Endothelial cell of umbilical vein (primary cell): ENCODE measurements around the gene ZNF618. TPM values are rescaled to one million over a fixed set of nuclear protein-coding genes. Genes with fewer than 3 reads are reported as not detected.

Experiments used
- BruUV-seq: library from RNA; stranded (reverse); fragments of 400-500 nt; replicated peaks from 2 replicates; lab custom pipeline; 2021; lab: Mats Ljungman, UMichigan
- CTCF ChIA-PET: fragments of 300-600, 350-600 bp; sonication (Branson Sonifier 250); formaldehyde crosslinking; loops from one replicate; lab custom pipeline; 2021; ENCODE audit warnings: antibody characterized with exemption, inconsistent platforms; lab: Charles Lee
- POLR2A ChIA-PET: fragments of 300-600, 350-600 bp; sonication (Branson Sonifier 250); formaldehyde crosslinking; loops from one replicate; lab custom pipeline; 2021; ENCODE audit warnings: antibody characterized with exemption, inconsistent platforms; lab: Charles Lee
- DNase-seq: peaks from one replicate; pipeline ENCODE4 v3.0.0-alpha.2; 2011; ENCODE audit warnings: low read depth, low spot score
- FAIRE-seq: peaks from 2 replicates; lab custom pipeline; 2011; peaks lifted over from hg19 to GRCh38; lab: Jason Lieb, UNC
- H2AFZ ChIP-seq: 2 replicates; pipeline ENCODE4 v1.6.0; 2012; ENCODE audit warnings: low read depth, low read length, control low read depth, inconsistent platforms
- H3K27ac ChIP-seq: 2 replicates; pipeline ENCODE4 v1.5.1; 2011; ENCODE audit warnings: low read depth, mild to moderate bottlenecking, control low read depth, low read length, moderate library complexity; ENCODE audit not compliant: insufficient read depth
- H3K27me3 ChIP-seq, 2 experiments: 2 replicates each; pipeline versions ENCODE4 v1.6.0 to v1.6.1; 2011; ENCODE audit warnings: low read length in 2 of 2, mixed read lengths in 1 of 2; ENCODE audit not compliant: control insufficient read depth in 2 of 2, insufficient read depth in 2 of 2
- H3K36me3 ChIP-seq, 2 experiments: 2 replicates in 1 of 2; 3 replicates in 1 of 2; pipeline ENCODE4 v1.5.1; 2011; ENCODE audit warnings: low read length in 2 of 2, mild to moderate bottlenecking in 1 of 2, moderate library complexity in 1 of 2; ENCODE audit not compliant: control insufficient read depth in 2 of 2, insufficient read depth in 2 of 2; ENCODE audit errors: extremely low read depth in 1 of 2
- H3K4me1 ChIP-seq: 3 replicates; pipeline ENCODE4 v1.5.1; 2011; ENCODE audit warnings: mild to moderate bottlenecking, low read length; ENCODE audit not compliant: control insufficient read depth, insufficient read depth; ENCODE audit errors: extremely low read depth
- H3K4me2 ChIP-seq: 2 replicates; pipeline ENCODE4 v1.6.1; 2011; ENCODE audit warnings: low read length, control low read depth, mixed read lengths; ENCODE audit not compliant: insufficient read depth
- H3K4me3 ChIP-seq, 3 experiments: fragments of 200-600 bp in 1 of 3; sonication (generic), shearing (Covaris generic) in 1 of 3; replicated peaks in 1 of 3; 2 replicates each; pipeline ENCODE4 v1.5.1; 2011 to 2016; ENCODE audit warnings: control low read depth in 3 of 3, low read length in 3 of 3, mild to moderate bottlenecking in 2 of 3, inconsistent platforms in 1 of 3, low read depth in 1 of 3, moderate library complexity in 1 of 3; ENCODE audit not compliant: insufficient read depth in 1 of 3
- H3K79me2 ChIP-seq: 2 replicates; pipeline ENCODE4 v1.6.0; 2012; ENCODE audit warnings: low read length, inconsistent platforms; ENCODE audit not compliant: control insufficient read depth, insufficient read depth
- H3K9ac ChIP-seq: replicated peaks from 2 replicates; pipeline ENCODE3; 2011; ENCODE audit warnings: low read length, control low read depth; ENCODE audit not compliant: insufficient read depth; ENCODE audit errors: extremely low read depth
- H3K9me1 ChIP-seq: replicated peaks from 3 replicates; pipeline ENCODE4 v1.6.0; 2011; ENCODE audit warnings: mild to moderate bottlenecking, low read length; ENCODE audit not compliant: control insufficient read depth, insufficient read depth; ENCODE audit errors: extremely low read depth
- H3K9me3 ChIP-seq: replicated peaks from 2 replicates; pipeline ENCODE4 v1.5.1; 2012; ENCODE audit warnings: low read length, inconsistent platforms; ENCODE audit not compliant: control insufficient read depth, insufficient read depth
- H4K20me1 ChIP-seq: replicated peaks from 2 replicates; pipeline ENCODE3; 2011; ENCODE audit warnings: mild to moderate bottlenecking, low read length; ENCODE audit not compliant: control insufficient read depth, insufficient read depth; ENCODE audit errors: extremely low read depth
- CTCF ChIP-seq, 2 donors: IDR thresholded peaks; 1 replicate in 1 of 2; 2 replicates in 1 of 2; pipeline ENCODE4 v1.5.1; 2011; ENCODE audit warnings: low read length in 2 of 2, mild to moderate bottlenecking in 2 of 2, moderate library complexity in 2 of 2, control low read depth in 1 of 2, inconsistent platforms in 1 of 2, low read depth in 1 of 2; ENCODE audit not compliant: insufficient read depth in 1 of 2; ENCODE audit errors: extremely low read depth in 1 of 2
- EZH2 ChIP-seq: IDR thresholded peaks from 2 replicates; pipeline ENCODE4 v1.6.1; 2012; ENCODE audit warnings: borderline replicate concordance, low read depth, mild to moderate bottlenecking, moderate library complexity, low read length, inconsistent platforms; ENCODE audit not compliant: severe bottlenecking
- FOS ChIP-seq: IDR thresholded peaks from 2 replicates; pipeline ENCODE4 v1.6.1; 2011; ENCODE audit warnings: mild to moderate bottlenecking, low read length, moderate library complexity, borderline replicate concordance; ENCODE audit not compliant: insufficient read depth
- GATA2 ChIP-seq: IDR thresholded peaks from 2 replicates; pipeline ENCODE4 v1.7.0; 2011; ENCODE audit warnings: low read depth, mild to moderate bottlenecking, moderate library complexity, mixed read lengths, low read length; ENCODE audit not compliant: insufficient read length, insufficient read depth
- JUN ChIP-seq: IDR thresholded peaks from 2 replicates; pipeline ENCODE4 v1.6.1; 2011; ENCODE audit warnings: borderline replicate concordance, low read depth; ENCODE audit not compliant: insufficient read length, insufficient read depth
- MAX ChIP-seq: IDR thresholded peaks from 2 replicates; pipeline ENCODE4 v1.6.1; 2011; ENCODE audit not compliant: insufficient read depth, insufficient read length
- MYC ChIP-seq: IDR thresholded peaks from one replicate; pipeline ENCODE4 v1.6.1; 2011; ENCODE audit warnings: mild to moderate bottlenecking, low read depth, low read length
- POLR2A ChIP-seq: IDR thresholded peaks from 2 replicates; pipeline ENCODE4 v1.6.1; 2012; ENCODE audit warnings: low read depth, mild to moderate bottlenecking, control low read depth, low read length
- POLR2AphosphoS5 ChIP-seq: IDR thresholded peaks from 2 replicates; pipeline ENCODE4 v1.6.1; 2012; ENCODE audit warnings: low read depth, mild to moderate bottlenecking, control low read depth, low read length, moderate library complexity; ENCODE audit not compliant: insufficient read depth
- dilution Hi-C: fragments of 300-500 bp; cut with MboI; formaldehyde crosslinking; loops from one replicate; pipeline ENCODE4 v1.15.0; 2019; ENCODE audit warnings: low sequenced_read_pairs; ENCODE audit not compliant: extremely low pct_ligation_motif_present
- intact Hi-C: fragments of 100-400 bp; cut with micrococcal nuclease; formaldehyde crosslinking; loops from one replicate; pipeline ENCODE4 v1.10.0; 2022
- polyA plus RNA-seq, 4 experiments: library from polyadenylated mRNA; depleted of rRNA in 3 of 4; stranded (reverse) in 3 of 4; unstranded in 1 of 4; fragments of >200 nt; gene quantifications; 2 replicates each; pipeline versions ENCODE4 v1.2.1 to v1.2.3, GENCODE V29; 2011 to 2012; ENCODE audit warnings: missing spikeins in 1 of 4
- total RNA-seq: library from RNA; stranded (reverse); gene quantifications from 2 replicates; pipeline ENCODE4 v1.2.3, GENCODE V29; 2021

Gene ZNF618
- total and polyA plus RNA-seq, 2 donors (not counting 3 experiments of a cell fraction or from before 2014, with no cell fraction given), result 22.6 to 80.3 TPM

- Histone ChIP-seq H3K4me2 (no peak overlapping the region), H3K9ac (no peak overlapping the region), H3K4me3 (no peak overlapping the region), H3K9me3 (no peaks in the 10 kb centered on the region), H3K9me1 (no peaks in the 10 kb centered on the region), H3K27me3 (no peaks in the 10 kb centered on the region), H3K79me2 (peaks cover 64% of the 10 kb centered on the region), H4K20me1 (no peaks in the 10 kb centered on the region), H3K4me1 (peaks cover 13% of the 10 kb centered on the region), H3K36me3 (peaks cover 0 to 2% of the 10 kb centered on the region in 2 experiments), H3K27ac (no peak overlapping the region), H2AFZ (no peak overlapping the region)
- BruUV-seq, result no TSS peak
- dilution Hi-C loops, result no loop called here
- DNase-seq, result no peak
- ChIA-PET POLR2A (no interaction called here), CTCF (interaction anchor here (1.2 kb wide), 1 partner anchor 61 kb away, joined by 5 read pairs; no protein-coding TSS in a partner anchor)
- TF ChIP-seq CTCF (IDR thresholded peaks at IDR 0.05; ENCODE audit: extremely low read depth in 1 of 2, insufficient read depth in 1 of 2, low read depth in 1 of 2, low read length in 2 of 2) (no peak), JUN (no peak), POLR2AphosphoS5 (no peak), FOS (no peak), EZH2 (no peak), POLR2A (no peak), MAX (no peak), GATA2 (no peak), MYC (no peak)
- intact Hi-C loops, result no loop called here
- FAIRE-seq, result no peak
Observed at GRCh38 chr9:113940077-113940476, 64.0 kb downstream of the ZNF618 start.
